Astrocyte (in vitro differentiated cells and primary cell): ENCODE data around the gene C3orf85.

Source experiments
- CTCF ChIP-seq: IDR thresholded peaks from 2 replicates; pipeline ENCODE4 v1.5.1; 2011; ENCODE audit warnings: low read depth, mild to moderate bottlenecking, inconsistent platforms, low read length, moderate library complexity; ENCODE audit not compliant: insufficient read depth
- EZH2 ChIP-seq: IDR thresholded peaks from 2 replicates; pipeline ENCODE4 v1.6.1; 2012; ENCODE audit warnings: mild to moderate bottlenecking, low read length, inconsistent platforms; ENCODE audit not compliant: insufficient read depth

- TF ChIP-seq CTCF (no peak), EZH2 (no peak)
These were observed 18.6 kb upstream of the C3orf85 start, which contains the start of gene MORC1 for GRCh38 chr3:109117939-109118338.
